ENCODE data around the gene TMEM147.
"Not testable (repeated sequence)": the region's sequence is repeated elsewhere in the genome, so short reads cannot be mapped to it uniquely, and the experiment has no call there.

TMEM147 gene

GRCh38 chr19:35578707-35579106, 33.3 kb downstream of the TMEM147 start:
- H3K27me3 ChIP-seq (ENCODE audit: insufficient read depth, low read length): no peaks in the 10 kb centered on the region
- no peaks in the 10 kb centered on the region for H3K36me3 ChIP-seq (ENCODE audit: insufficient read depth, low read depth, low read length)
- no peak overlapping the region for H3K4me3 ChIP-seq (ENCODE audit: low read length)
- H3K4me1 ChIP-seq (ENCODE audit: insufficient read depth, low read length): no peaks in the 10 kb centered on the region
- peaks cover 20% of the 10 kb centered on the region for H3K9me3 ChIP-seq (ENCODE audit: insufficient read depth, low read depth, low read length)
- no peak overlapping the region for H3K9ac ChIP-seq (ENCODE audit: low read depth, low read length)
- H3K27ac ChIP-seq (ENCODE audit: low read length): no peak overlapping the region

- Histone ChIP-seq H3K4me3 (ENCODE audit: low read length) (no peak overlapping the region), H3K27me3 (ENCODE audit: insufficient read depth, low read length) (peaks cover 22% of the 10 kb centered on the region), H3K9me3 (ENCODE audit: insufficient read depth, low read depth, low read length) (no peaks in the 10 kb centered on the region), H3K36me3 (ENCODE audit: insufficient read depth, low read depth, low read length) (no peaks in the 10 kb centered on the region), H3K4me1 (ENCODE audit: insufficient read depth, low read length) (no peaks in the 10 kb centered on the region), H3K27ac (ENCODE audit: low read length) (no peak overlapping the region), H3K9ac (ENCODE audit: low read depth, low read length) (no peak overlapping the region)
Observed at GRCh38 chr19:35582760-35583159, 37.3 kb downstream of the TMEM147 start.

- no peaks in the 10 kb centered on the region for H3K4me1 ChIP-seq (ENCODE audit: insufficient read depth, low read length)
- no peak within 1 kb of the TSS for H3K27ac ChIP-seq (ENCODE audit: low read length)
- H3K36me3 ChIP-seq (ENCODE audit: insufficient read depth, low read depth, low read length): no peaks in the 10 kb centered on the region
- no peak within 1 kb of the TSS for H3K4me3 ChIP-seq (ENCODE audit: low read length)
- no peak within 1 kb of the TSS for H3K9ac ChIP-seq (ENCODE audit: low read depth, low read length)
- H3K9me3 ChIP-seq (ENCODE audit: insufficient read depth, low read depth, low read length): no peaks in the 10 kb centered on the region
- H3K27me3 ChIP-seq (ENCODE audit: insufficient read depth, low read length): peaks cover 22% of the 10 kb centered on the region
Observed at GRCh38 chr19:35585848-35586247, 40.4 kb downstream of the TMEM147 start, which contains the start of gene PMIS2. Gene PMIS2, plus strand, starts transcription at chr19:35586173. Its CDS starts 87 bp downstream, at chr19:35586260.

- Histone ChIP-seq H3K36me3 (ENCODE audit: insufficient read depth, low read depth, low read length) (no peaks in the 10 kb centered on the region), H3K9me3 (ENCODE audit: insufficient read depth, low read depth, low read length) (no peaks in the 10 kb centered on the region), H3K4me1 (ENCODE audit: insufficient read depth, low read length) (no peaks in the 10 kb centered on the region), H3K4me3 (ENCODE audit: low read length) (no peak overlapping the region), H3K9ac (ENCODE audit: low read depth, low read length) (no peak overlapping the region), H3K27ac (ENCODE audit: low read length) (no peak overlapping the region), H3K27me3 (ENCODE audit: insufficient read depth, low read length) (peaks cover 22% of the 10 kb centered on the region)
Observed at GRCh38 chr19:35587321-35587720, 41.9 kb downstream of the TMEM147 start.

- Histone ChIP-seq H3K27me3 (ENCODE audit: insufficient read depth, low read length) (0 out of 2 replicates have a peak, but pooled peaks cover 9% of the 10 kb centered on the region), H3K4me1 (ENCODE audit: insufficient read depth, low read length) (no peaks in the 10 kb centered on the region), H3K9ac (ENCODE audit: low read depth, low read length) (no peak overlapping the region), H3K36me3 (ENCODE audit: insufficient read depth, low read depth, low read length) (no peaks in the 10 kb centered on the region), H3K27ac (ENCODE audit: low read length) (no peak overlapping the region), H3K4me3 (ENCODE audit: low read length) (no peak overlapping the region), H3K9me3 (ENCODE audit: insufficient read depth, low read depth, low read length) (no peaks in the 10 kb centered on the region)
Observed at GRCh38 chr19:35590875-35591274, 45.4 kb downstream of the TMEM147 start.

GRCh38 chr19:35592226-35592625, 46.8 kb downstream of the TMEM147 start:
- H3K9ac ChIP-seq (ENCODE audit: low read depth, low read length): no peak overlapping the region
- H3K36me3 ChIP-seq (ENCODE audit: insufficient read depth, low read depth, low read length): no peaks in the 10 kb centered on the region
- H3K27me3 ChIP-seq (ENCODE audit: insufficient read depth, low read length): 0 out of 2 replicates have a peak, but pooled peaks cover 4% of the 10 kb centered on the region
- no peak overlapping the region for H3K4me3 ChIP-seq (ENCODE audit: low read length)
- H3K9me3 ChIP-seq (ENCODE audit: insufficient read depth, low read depth, low read length): no peaks in the 10 kb centered on the region
- no peak overlapping the region for H3K27ac ChIP-seq (ENCODE audit: low read length)
- no peaks in the 10 kb centered on the region for H3K4me1 ChIP-seq (ENCODE audit: insufficient read depth, low read length)

- H3K4me1 ChIP-seq (ENCODE audit: insufficient read depth, low read length); H3K27ac ChIP-seq (ENCODE audit: low read length); H3K4me3 ChIP-seq (ENCODE audit: low read length); H3K27me3 ChIP-seq (ENCODE audit: insufficient read depth, low read length); H3K9me3 ChIP-seq (ENCODE audit: insufficient read depth, low read depth, low read length); H3K36me3 ChIP-seq (ENCODE audit: insufficient read depth, low read depth, low read length); H3K9ac ChIP-seq (ENCODE audit: low read depth, low read length): not testable (repeated sequence)
Observed at GRCh38 chr19:35595026-35595425, 49.6 kb downstream of the TMEM147 start.

GRCh38 chr19:35595928-35596327, 50.5 kb downstream of the TMEM147 start:
- Histone ChIP-seq H3K36me3 (ENCODE audit: insufficient read depth, low read depth, low read length) (no peaks in the 10 kb centered on the region), H3K4me1 (ENCODE audit: insufficient read depth, low read length) (no peaks in the 10 kb centered on the region), H3K9me3 (ENCODE audit: insufficient read depth, low read depth, low read length) (no peaks in the 10 kb centered on the region), H3K27me3 (ENCODE audit: insufficient read depth, low read length) (no peaks in the 10 kb centered on the region; the same call in 1 of the 2 replicates), H3K27ac (ENCODE audit: low read length) (no peak overlapping the region), H3K4me3 (ENCODE audit: low read length) (no peak overlapping the region), H3K9ac (ENCODE audit: low read depth, low read length) (no peak overlapping the region)

- Histone ChIP-seq H3K9me3 (ENCODE audit: insufficient read depth, low read depth, low read length) (no peaks in the 10 kb centered on the region), H3K27ac (ENCODE audit: low read length) (no peak overlapping the region), H3K27me3 (ENCODE audit: insufficient read depth, low read length) (no peaks in the 10 kb centered on the region; the same call in 1 of the 2 replicates), H3K4me1 (ENCODE audit: insufficient read depth, low read length) (no peaks in the 10 kb centered on the region), H3K9ac (ENCODE audit: low read depth, low read length) (no peak overlapping the region), H3K36me3 (ENCODE audit: insufficient read depth, low read depth, low read length) (no peaks in the 10 kb centered on the region), H3K4me3 (ENCODE audit: low read length) (no peak overlapping the region)
Observed at GRCh38 chr19:35596366-35596999, 51.1 kb downstream of the TMEM147 start.
